Pancreas (tissue), 10 donors: ENCODE results near the gene C12orf75. TPM values are rescaled to one million over a fixed set of nuclear protein-coding genes. Genes with fewer than 3 reads are reported as not detected.

Experiments
- ATAC-seq, 4 donors: fragments of 200-7000 bp; cut with Tn5 transposase; one replicate each; pipeline versions ENCODE4 v1.8.0 to v1.9.1; 2020; ENCODE audit warnings: mild to moderate bottlenecking in 4 of 4, moderate library complexity in 4 of 4
- DNase-seq, 6 donors: peaks; one replicate each; pipeline ENCODE4 v3.0.0-alpha.2; 2020
- FAIRE-seq: peaks from 2 replicates; lab custom pipeline; 2012; peaks lifted over from hg19 to GRCh38; lab: Jason Lieb, UNC
- H3K27ac ChIP-seq, 4 donors: fragments of 200-600 bp; sonication (generic); 1 replicate in 3 of 4; 2 replicates in 1 of 4; pipeline versions ENCODE4 v1.5.0 to v1.8.0; 2020
- H3K27me3 ChIP-seq, 4 donors: fragments of 200-600 bp; one replicate each; pipeline ENCODE4 v1.8.0; 2021
- H3K36me3 ChIP-seq, 3 donors: fragments of 200-600 bp; sonication (generic) in 1 of 3; one replicate each; pipeline versions ENCODE4 v1.5.0 to v1.8.0; 2020 to 2021
- H3K4me1 ChIP-seq, 3 donors: fragments of 200-600 bp; one replicate each; pipeline ENCODE4 v1.8.0; 2021
- H3K4me3 ChIP-seq, 4 donors: fragments of 200-600 bp; sonication (generic) in 2 of 4; one replicate each; pipeline versions ENCODE4 v1.5.0 to v1.8.0; 2020 to 2021
- H3K9me3 ChIP-seq, 4 donors: fragments of 200-600 bp; one replicate each; pipeline ENCODE4 v1.8.0; 2021
- CTCF ChIP-seq, 4 donors: fragments of 200-600 bp; sonication (generic) in 3 of 4; IDR thresholded peaks; one replicate each; pipeline versions ENCODE4 v1.5.0 to v1.8.0; 2021; ENCODE audit warnings: antibody characterized with exemption in 4 of 4
- WGBS, 2 donors: extraction: QIAGEN DNeasy Blood & Tissue Kit; methylation state at CpG; one replicate each; pipeline ENCODE4 v1.1.7; 2013; 5-methylcytosine and 5-hydroxymethylcytosine counted together
- intact Hi-C, 3 donors: fragments of 100-400 bp; cut with DNase I; formaldehyde crosslinking; loops; one replicate each; pipeline versions ENCODE4 v1.11.1 to v1.14.2; 2022
- polyA plus RNA-seq, 2 donors: library from polyadenylated mRNA; stranded (reverse); fragments of 200-250 nt; gene quantifications; one replicate each; pipeline ENCODE4 v1.2.3, GENCODE V29; 2013
- total RNA-seq, 6 donors: library from RNA; stranded (reverse); fragmentation: NEBNext Ultra II Directional in 4 of 6; extraction: Animal tissue kit (Norgen Biotek cat#: 25700) in 4 of 6; gene quantifications; one replicate each; pipeline versions ENCODE4 v1.2.1 to v1.2.4, GENCODE V29; 2021 to 2023
- donor health status: healthy with polysubstance abuse.
- donor health status: DM: no; HTN: no; CAD: no; lungs with moderate emphysema.
- donor health status: DM: no; HTN: no; CAD: no.
- donor health status: control.
- donor health status: control.
- donor health status: Bipolar disorder and iron deficiency.
- donor health status: DM: yes; HTN: yes; CAD: no.
- donor health status: DM: no; HTN: no; CAD: no.
- donor health status: DM: no; HTN: no; CAD: no.
- donor health status: DM: yes; HTN: yes; CAD: no.

The C12orf75 gene
- total and polyA plus RNA-seq, 8 donors: 20.2 to 104 (median 43.5) TPM

GRCh38 chr12:105351523-105351922 is 21.0 kb downstream of the C12orf75 start:
- no peaks in the 10 kb centered on the region for H3K9me3 ChIP-seq
- H3K27me3 ChIP-seq: no peaks in the 10 kb centered on the region
- intact Hi-C loops: no loop called here
- DNase-seq (no peak), FAIRE-seq (no peak), ATAC-seq (no peak)
- H3K4me1 ChIP-seq: peaks cover 0 to 7% (median 5%) of the 10 kb centered on the region in 3 donors
- H3K4me3 ChIP-seq: no peak overlapping the region
- 20 to 26% methylated on average over 1 of the region's 1 CpG for WGBS, 2 donors
- H3K36me3 ChIP-seq: no peaks in the 10 kb centered on the region
- no peak overlapping the region for H3K27ac ChIP-seq
- TF ChIP-seq CTCF (IDR thresholded peaks at IDR 0.05): no peak

- Histone ChIP-seq H3K36me3 (no peaks in the 10 kb centered on the region), H3K27me3 (no peaks in the 10 kb centered on the region), H3K4me3 (no peak overlapping the region), H3K9me3 (no peaks in the 10 kb centered on the region), H3K4me1 (peaks cover 0 to 9% (median 7%) of the 10 kb centered on the region in 3 donors), H3K27ac (peak overlapping the region in 1 of 4 donors; percentile 46)
- no peak for TF ChIP-seq CTCF (IDR thresholded peaks at IDR 0.05)
- WGBS, 2 donors: 93 to 95% methylated on average over 4 of the region's 4 CpGs
- intact Hi-C loops: no loop called here
- FAIRE-seq (no peak), DNase-seq (no peak), ATAC-seq (no peak)
Observed at GRCh38 chr12:105352052-105352451, 21.6 kb downstream of the C12orf75 start.

- H3K27ac ChIP-seq: peak overlapping the region in 3 of 4 donors; percentile 28 to 46 (median 45)
- DNase-seq: peak in 3 of 6 donors; percentile 35 to 59 (median 45)
- H3K36me3 ChIP-seq: no peaks in the 10 kb centered on the region
- FAIRE-seq: no peak
- peaks cover 0 to 9% (median 7%) of the 10 kb centered on the region in 3 donors for H3K4me1 ChIP-seq
- ATAC-seq: peak; percentile 85 to 95 (median 89)
- no peaks in the 10 kb centered on the region for H3K9me3 ChIP-seq
- 40 to 43% methylated on average over 9 of the region's 9 CpGs for WGBS, 2 donors
- peak overlapping the region in 1 of 4 donors; percentile 3 for H3K4me3 ChIP-seq
- no peak for TF ChIP-seq CTCF (IDR thresholded peaks at IDR 0.05)
- H3K27me3 ChIP-seq: no peaks in the 10 kb centered on the region
- intact Hi-C loops: no loop called here
Observed at GRCh38 chr12:105352940-105353635, 22.6 kb downstream of the C12orf75 start.

- no peak for TF ChIP-seq CTCF (IDR thresholded peaks at IDR 0.05)
- H3K27ac ChIP-seq: no peak overlapping the region
- H3K9me3 ChIP-seq: no peaks in the 10 kb centered on the region
- H3K4me3 ChIP-seq: no peak overlapping the region
- H3K4me1 ChIP-seq: peaks cover 0 to 9% (median 7%) of the 10 kb centered on the region in 3 donors
- H3K36me3 ChIP-seq: no peaks in the 10 kb centered on the region
- DNase-seq (no peak), FAIRE-seq (no peak), ATAC-seq (peak in 1 of 4 donors; percentile 12)
- no peaks in the 10 kb centered on the region for H3K27me3 ChIP-seq
- intact Hi-C loops: no loop called here
Observed at GRCh38 chr12:105355752-105356151, 25.3 kb downstream of the C12orf75 start.

- DNase-seq: no peak
- H3K4me1 ChIP-seq: peaks cover 0 to 9% (median 5%) of the 10 kb centered on the region in 3 donors
- no peak for ATAC-seq
- no peak overlapping the region for H3K4me3 ChIP-seq
- no peak overlapping the region for H3K27ac ChIP-seq
- no peaks in the 10 kb centered on the region for H3K9me3 ChIP-seq
- no peaks in the 10 kb centered on the region for H3K36me3 ChIP-seq
- no peak for FAIRE-seq
- no peak for TF ChIP-seq CTCF (IDR thresholded peaks at IDR 0.05)
- intact Hi-C loops: no loop called here
- H3K27me3 ChIP-seq: no peaks in the 10 kb centered on the region
- 26 to 37% methylated on average over 6 of the region's 6 CpGs for WGBS, 2 donors
Observed at GRCh38 chr12:105357162-105357691, 26.7 kb downstream of the C12orf75 start.
